ENCODE measurements around the gene ZNF184. TPM values are rescaled to one million over a fixed set of nuclear protein-coding genes. Genes with fewer than 3 reads are reported as not detected.

Gene ZNF184
- total and polyA plus RNA-seq, 10 of the 15 experiments (the other 5 are each of a cell fraction or from before 2014, with no cell fraction given) = 4.1 to 15.1 (median 8.3) TPM

DNA sequence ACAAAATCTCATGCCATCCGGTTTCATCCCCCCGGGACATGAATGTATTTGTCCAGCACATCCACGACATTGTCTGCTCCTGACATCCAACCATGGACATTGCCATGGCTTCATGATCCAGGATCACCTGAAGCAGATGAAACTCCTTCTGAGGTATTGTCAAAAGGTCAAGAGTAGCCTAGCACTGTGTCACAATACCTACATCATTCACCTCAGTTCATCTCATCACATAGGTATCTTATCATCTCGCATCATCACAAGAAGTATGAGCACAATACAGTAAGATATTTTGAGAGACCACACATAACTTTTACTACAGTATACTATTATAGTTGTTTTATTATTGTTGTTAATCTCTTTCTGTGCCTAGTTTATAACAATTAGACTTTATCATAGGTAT lies 33.5 kb downstream of the ZNF184 start (continued):
- no peak for TF ChIP-seq BCLAF1 (IDR thresholded peaks at IDR 0.05)
- no peak for TF ChIP-seq SRF (IDR thresholded peaks at IDR 0.05; ENCODE audit: low read depth in 2 of 2, low read length in 2 of 2)
- TF ChIP-seq SKIL (IDR thresholded peaks at IDR 0.05; ENCODE audit: low read depth, poor library complexity, severe bottlenecking) = no peak
- TF ChIP-seq ZNF384 (IDR thresholded peaks at IDR 0.05; ENCODE audit: borderline replicate concordance, low read depth, low read length) = no peak
- TF ChIP-seq, protein P1, sequence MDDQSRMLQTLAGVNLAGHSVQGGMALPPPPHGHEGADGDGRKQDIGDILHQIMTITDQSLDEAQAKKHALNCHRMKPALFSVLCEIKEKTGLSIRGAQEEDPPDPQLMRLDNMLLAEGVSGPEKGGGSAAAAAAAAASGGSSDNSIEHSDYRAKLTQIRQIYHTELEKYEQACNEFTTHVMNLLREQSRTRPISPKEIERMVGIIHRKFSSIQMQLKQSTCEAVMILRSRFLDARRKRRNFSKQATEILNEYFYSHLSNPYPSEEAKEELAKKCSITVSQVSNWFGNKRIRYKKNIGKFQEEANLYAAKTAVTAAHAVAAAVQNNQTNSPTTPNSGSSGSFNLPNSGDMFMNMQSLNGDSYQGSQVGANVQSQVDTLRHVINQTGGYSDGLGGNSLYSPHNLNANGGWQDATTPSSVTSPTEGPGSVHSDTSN (IDR thresholded peaks at IDR 0.05; ENCODE audit: insufficient replicate concordance, low read depth, low read length) = no peak
- TF ChIP-seq JUNB (IDR thresholded peaks at IDR 0.05) = no peak
- TF ChIP-seq HSF1 (IDR thresholded peaks at IDR 0.05; ENCODE audit: low read depth, low read length) = no peak
- no peak for TF ChIP-seq ZZZ3 (IDR thresholded peaks at IDR 0.05; ENCODE audit: control insufficient read depth, insufficient read length, low read depth)
- TF ChIP-seq RUNX3 (IDR thresholded peaks at IDR 0.05; ENCODE audit: low read length) = no peak

Data from GM12878 (cell line).